Neural cell (in vitro differentiated cells): ENCODE results near the gene ACKR4. TPM values are rescaled to one million over a fixed set of nuclear protein-coding genes. Genes with fewer than 3 reads are reported as not detected.

Experiments
- H2AFZ ChIP-seq: fragments of 200-600, 300-800 bp; sonication (generic), shearing (Covaris generic); 2 replicates; pipeline ENCODE4 v1.6.0; 2014; ENCODE audit warnings: low read depth, mild to moderate bottlenecking, antibody characterized with exemption, low read length, moderate library complexity
- H3F3A ChIP-seq: fragments of 200-600 bp; shearing (Covaris generic); 2 replicates; pipeline ENCODE4 v1.6.1; 2016; ENCODE audit warnings: mild to moderate bottlenecking, moderate library complexity, mixed read lengths, antibody characterized with exemption, low read length; ENCODE audit not compliant: insufficient read depth, poor library complexity, severe bottlenecking
- H3K27ac ChIP-seq: fragments of 200-600, 300-800 bp; sonication (generic), shearing (Covaris generic); 2 replicates; pipeline ENCODE4 v1.5.1; 2014; ENCODE audit warnings: mild to moderate bottlenecking, low read length, moderate library complexity
- H3K27me3 ChIP-seq: fragments of 300-800, 200-600 bp; sonication (generic), shearing (Covaris generic); 2 replicates; pipeline ENCODE4 v1.6.0; 2014; ENCODE audit warnings: mild to moderate bottlenecking, low read depth, low read length, moderate library complexity; ENCODE audit not compliant: insufficient read depth
- H3K36me3 ChIP-seq: fragments of 300-800, 200-600 bp; sonication (generic), shearing (Covaris generic); 2 replicates; pipeline ENCODE4 v1.5.1; 2014; ENCODE audit warnings: mild to moderate bottlenecking, antibody characterized with exemption, low read length, moderate library complexity; ENCODE audit not compliant: insufficient read depth
- H3K4me2 ChIP-seq: fragments of 300-800, 200-600 bp; sonication (generic), shearing (Covaris generic); 2 replicates; pipeline ENCODE4 v1.6.0; 2014; ENCODE audit warnings: mild to moderate bottlenecking, low read length
- H3K4me3 ChIP-seq: fragments of 300-800, 200-600 bp; sonication (generic), shearing (Covaris generic); 2 replicates; pipeline ENCODE4 v1.5.1; 2014; ENCODE audit warnings: mild to moderate bottlenecking, low read length, moderate library complexity
- H3K79me2 ChIP-seq: fragments of 200-600 bp; shearing (Covaris generic); replicated peaks from 2 replicates; pipeline ENCODE4 v1.6.0; 2014; ENCODE audit warnings: mild to moderate bottlenecking, low read length, moderate library complexity; ENCODE audit not compliant: insufficient read depth
- H3K9ac ChIP-seq: fragments of 300-800, 200-600 bp; sonication (generic), shearing (Covaris generic); 2 replicates; pipeline ENCODE4 v1.6.1; 2016; ENCODE audit warnings: mild to moderate bottlenecking, low read length, mixed read lengths
- H3K9me2 ChIP-seq: fragments of 200-600 bp; shearing (Covaris generic); 2 replicates; pipeline ENCODE4 v1.6.1; 2016; ENCODE audit warnings: mild to moderate bottlenecking, low read length, mixed read lengths; ENCODE audit not compliant: insufficient read depth
- H3K9me3 ChIP-seq: fragments of 200-600, 300-800 bp; sonication (generic), shearing (Covaris generic); 2 replicates; pipeline ENCODE4 v1.6.1; 2016; ENCODE audit warnings: mild to moderate bottlenecking, mixed run types, low read length, moderate library complexity, mixed read lengths
- H4K20me1 ChIP-seq: fragments of 200-600 bp; shearing (Covaris generic); 2 replicates; pipeline ENCODE4 v1.6.1; 2016; ENCODE audit warnings: mild to moderate bottlenecking, mixed run types; ENCODE audit not compliant: insufficient read depth
- CTCF ChIP-seq: fragments of 450-650 bp; IDR thresholded peaks from 2 replicates; pipeline ENCODE4 v1.5.1; 2014; ENCODE audit warnings: antibody characterized with exemption, mild to moderate bottlenecking, moderate library complexity; ENCODE audit not compliant: poor library complexity, severe bottlenecking
- EP300 ChIP-seq: fragments of 450-650 bp; conservative IDR thresholded peaks from 2 replicates; pipeline ENCODE4 v1.6.1; 2014; ENCODE audit warnings: antibody characterized with exemption, mild to moderate bottlenecking, moderate library complexity; ENCODE audit not compliant: poor library complexity, severe bottlenecking
- EZH2 ChIP-seq: fragments of 200-600, 300-800 bp; shearing (Covaris generic), sonication (generic); IDR thresholded peaks from 2 replicates; pipeline ENCODE4 v1.6.1; 2014; ENCODE audit warnings: antibody characterized with exemption, low read length, borderline replicate concordance, mild to moderate bottlenecking; ENCODE audit not compliant: insufficient read depth, poor library complexity, severe bottlenecking
- MXI1 ChIP-seq: fragments of 450-650 bp; conservative IDR thresholded peaks from 2 replicates; pipeline ENCODE4 v1.6.1; 2014; ENCODE audit warnings: antibody characterized with exemption, mild to moderate bottlenecking; ENCODE audit not compliant: poor library complexity, severe bottlenecking
- POLR2AphosphoS5 ChIP-seq: IDR thresholded peaks from 2 replicates; pipeline ENCODE4 v1.6.1; 2012
- RAD21 ChIP-seq: fragments of 450-650 bp; conservative IDR thresholded peaks from 2 replicates; pipeline ENCODE4 v1.6.1; 2014; ENCODE audit warnings: antibody characterized with exemption, mild to moderate bottlenecking, moderate library complexity
- REST ChIP-seq: IDR thresholded peaks from 2 replicates; pipeline ENCODE4 v1.6.1; 2012; ENCODE audit warnings: borderline replicate concordance
- SMC3 ChIP-seq: fragments of 450-650 bp; conservative IDR thresholded peaks from 2 replicates; pipeline ENCODE4 v1.6.1; 2014; ENCODE audit warnings: antibody characterized with exemption, mild to moderate bottlenecking, moderate library complexity; ENCODE audit not compliant: poor library complexity
- TAF1 ChIP-seq: IDR thresholded peaks from 2 replicates; pipeline ENCODE4 v1.6.1; 2012; ENCODE audit warnings: low read depth
- polyA plus RNA-seq: library from polyadenylated mRNA; depleted of rRNA; stranded (reverse); fragments of >200 nt; gene quantifications from 2 replicates; pipeline ENCODE4 v1.2.3, GENCODE V29; 2014

ACKR4 gene
- polyA plus RNA-seq, 1 donor from 2014 or later, result not detected

DNA sequence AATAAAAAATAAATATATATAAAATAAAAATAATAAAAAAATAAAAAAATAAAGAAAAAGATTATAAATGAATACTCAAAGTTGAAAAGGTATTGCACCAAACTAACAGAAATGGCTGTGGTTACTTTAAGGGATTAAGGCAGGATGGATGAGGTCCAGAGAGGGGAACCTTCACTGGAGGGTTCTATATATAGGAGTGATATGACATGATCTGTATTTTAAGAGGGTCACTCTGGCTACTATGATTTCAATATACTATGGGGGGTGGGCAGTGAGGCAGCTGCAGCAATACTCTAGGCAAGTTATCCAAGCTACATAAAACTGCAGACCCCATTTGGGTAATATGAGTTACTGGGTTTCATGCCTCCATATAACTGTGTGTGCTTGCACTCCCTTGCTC is 38.0 kb downstream of the ACKR4 start:
- Histone ChIP-seq H3K4me3 (no peak overlapping the region), H3F3A (no peaks in the 10 kb centered on the region), H3K9ac (no peak overlapping the region), H3K36me3 (no peaks in the 10 kb centered on the region), H3K9me3 (no peaks in the 10 kb centered on the region), H4K20me1 (no peaks in the 10 kb centered on the region), H3K79me2 (no peaks in the 10 kb centered on the region), H2AFZ (no peak overlapping the region), H3K27ac (no peak overlapping the region), H3K9me2 (no peaks in the 10 kb centered on the region), H3K27me3 (no peaks in the 10 kb centered on the region), H3K4me2 (no peak overlapping the region)
- TF ChIP-seq MXI1 (no peak), TAF1 (no peak), REST (no peak), SMC3 (no peak), POLR2AphosphoS5 (no peak), CTCF (no peak), EZH2 (no peak), RAD21 (no peak), EP300 (no peak)

GRCh38 chr3:132637590-132637989 is 40.5 kb downstream of the ACKR4 start:
- H3K79me2 ChIP-seq, result no peaks in the 10 kb centered on the region
- H3K4me3 ChIP-seq, result no peak overlapping the region
- H3K36me3 ChIP-seq, result no peaks in the 10 kb centered on the region
- H3K9me3 ChIP-seq, result no peaks in the 10 kb centered on the region
- H3K9ac ChIP-seq, result no peak overlapping the region
- H2AFZ ChIP-seq, result no peak overlapping the region
- TF ChIP-seq REST (no peak), EP300 (no peak)
- no peak overlapping the region for H3K27ac ChIP-seq
- no peaks in the 10 kb centered on the region for H3K9me2 ChIP-seq
- H3K27me3 ChIP-seq, result no peaks in the 10 kb centered on the region
- H3F3A ChIP-seq, result no peaks in the 10 kb centered on the region
- H4K20me1 ChIP-seq, result no peaks in the 10 kb centered on the region
- H3K4me2 ChIP-seq, result no peak overlapping the region
